DND-41 (cell line): ENCODE measurements around the gene SPINK14.

Experiments
- ATAC-seq: fragments of 200-7000 bp; cut with Tn5 transposase; 3 replicates; pipeline ENCODE4 v1.9.1; 2021; ENCODE audit warnings: low read depth; ENCODE audit not compliant: insufficient read depth
- DNase-seq: peaks from one replicate; pipeline ENCODE4 v3.0.0-alpha.2; 2020
- H2AFZ ChIP-seq: 2 replicates; pipeline ENCODE4 v1.6.0; 2012; ENCODE audit warnings: low read depth, low read length
- H3K27ac ChIP-seq: 2 replicates; pipeline ENCODE4 v1.5.1; 2012; ENCODE audit warnings: low read length, inconsistent platforms
- H3K27me3 ChIP-seq: fragments of 200-600 bp; sonication (generic); 2 replicates; pipeline ENCODE4 v1.6.0; 2012; ENCODE audit warnings: low read length, mild to moderate bottlenecking, inconsistent platforms; ENCODE audit not compliant: insufficient read depth, poor library complexity
- H3K36me3 ChIP-seq: 2 replicates; pipeline ENCODE4 v1.5.1; 2012; ENCODE audit warnings: low read length, inconsistent platforms; ENCODE audit not compliant: insufficient read depth
- H3K4me1 ChIP-seq: 2 replicates; pipeline ENCODE4 v1.5.1; 2012; ENCODE audit warnings: mild to moderate bottlenecking, low read length; ENCODE audit not compliant: insufficient read depth
- H3K4me2 ChIP-seq: 2 replicates; pipeline ENCODE4 v1.6.0; 2012; ENCODE audit warnings: mild to moderate bottlenecking, moderate library complexity, low read length, inconsistent platforms; ENCODE audit not compliant: insufficient read depth
- H3K4me3 ChIP-seq, 2 experiments: fragments of 200-600 bp in 1 of 2; shearing (Covaris generic) in 1 of 2; 2 replicates each; pipeline ENCODE4 v1.5.1; 2012 to 2016; ENCODE audit warnings: inconsistent platforms in 2 of 2, low read length in 2 of 2, mild to moderate bottlenecking in 2 of 2, low read depth in 1 of 2, moderate library complexity in 1 of 2
- H3K79me2 ChIP-seq: 2 replicates; pipeline ENCODE4 v1.6.0; 2012; ENCODE audit warnings: low read length, inconsistent platforms; ENCODE audit not compliant: insufficient read depth
- H3K9ac ChIP-seq: 2 replicates; pipeline ENCODE4 v1.6.0; 2012; ENCODE audit warnings: low read depth, mild to moderate bottlenecking, inconsistent platforms, low read length, moderate library complexity
- H3K9me3 ChIP-seq: 2 replicates; pipeline ENCODE4 v1.5.1; 2012; ENCODE audit warnings: low read length, moderate library complexity, mild to moderate bottlenecking, inconsistent platforms; ENCODE audit not compliant: insufficient read depth, severe bottlenecking
- H4K20me1 ChIP-seq: 2 replicates; pipeline ENCODE4 v1.6.0; 2012; ENCODE audit warnings: low read length; ENCODE audit not compliant: insufficient read depth
- EZH2 ChIP-seq: IDR thresholded peaks from 3 replicates; pipeline ENCODE4 v1.6.1; 2012; ENCODE audit warnings: borderline replicate concordance, low read depth, mild to moderate bottlenecking, moderate library complexity, low read length, inconsistent platforms; ENCODE audit not compliant: severe bottlenecking
- TF ChIP-seq, protein P1 (sequence below): IDR thresholded peaks from 2 replicates; pipeline ENCODE4 v1.5.1; 2012; ENCODE audit warnings: borderline replicate concordance, low read length, moderate library complexity, mild to moderate bottlenecking; ENCODE audit not compliant: poor library complexity, severe bottlenecking; ENCODE audit errors: extremely low read depth

SPINK14 gene

DNA sequence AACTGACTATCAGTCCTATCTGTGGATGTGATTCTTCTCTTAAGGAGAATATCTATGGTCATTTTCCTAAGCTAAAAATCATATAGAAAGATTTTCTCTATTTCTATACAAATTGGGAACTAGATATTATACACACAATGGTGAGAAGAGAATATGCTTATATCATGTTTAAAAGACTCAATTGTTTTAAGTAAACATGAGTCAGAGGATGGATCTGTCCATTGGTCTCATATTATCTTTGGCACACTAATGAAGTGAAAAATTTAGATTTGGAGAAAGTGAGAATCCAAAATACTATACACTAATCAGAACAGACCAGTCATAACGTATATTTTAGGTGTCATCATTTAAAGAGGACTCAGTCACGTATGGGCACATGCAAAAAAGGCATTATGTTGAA lies 16.5 kb upstream of the SPINK14 start:
- Histone ChIP-seq H3K9me3 (no peaks in the 10 kb centered on the region), H3K27ac (no peak overlapping the region), H3K4me2 (no peak overlapping the region), H3K27me3 (peaks cover 3% of the 10 kb centered on the region), H3K36me3 (no peaks in the 10 kb centered on the region), H3K4me1 (no peaks in the 10 kb centered on the region), H3K79me2 (no peaks in the 10 kb centered on the region), H4K20me1 (no peaks in the 10 kb centered on the region), H3K4me3 (no peak overlapping the region), H2AFZ (no peak overlapping the region), H3K9ac (no peak overlapping the region)
- TF ChIP-seq, protein P1, sequence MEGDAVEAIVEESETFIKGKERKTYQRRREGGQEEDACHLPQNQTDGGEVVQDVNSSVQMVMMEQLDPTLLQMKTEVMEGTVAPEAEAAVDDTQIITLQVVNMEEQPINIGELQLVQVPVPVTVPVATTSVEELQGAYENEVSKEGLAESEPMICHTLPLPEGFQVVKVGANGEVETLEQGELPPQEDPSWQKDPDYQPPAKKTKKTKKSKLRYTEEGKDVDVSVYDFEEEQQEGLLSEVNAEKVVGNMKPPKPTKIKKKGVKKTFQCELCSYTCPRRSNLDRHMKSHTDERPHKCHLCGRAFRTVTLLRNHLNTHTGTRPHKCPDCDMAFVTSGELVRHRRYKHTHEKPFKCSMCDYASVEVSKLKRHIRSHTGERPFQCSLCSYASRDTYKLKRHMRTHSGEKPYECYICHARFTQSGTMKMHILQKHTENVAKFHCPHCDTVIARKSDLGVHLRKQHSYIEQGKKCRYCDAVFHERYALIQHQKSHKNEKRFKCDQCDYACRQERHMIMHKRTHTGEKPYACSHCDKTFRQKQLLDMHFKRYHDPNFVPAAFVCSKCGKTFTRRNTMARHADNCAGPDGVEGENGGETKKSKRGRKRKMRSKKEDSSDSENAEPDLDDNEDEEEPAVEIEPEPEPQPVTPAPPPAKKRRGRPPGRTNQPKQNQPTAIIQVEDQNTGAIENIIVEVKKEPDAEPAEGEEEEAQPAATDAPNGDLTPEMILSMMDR: no peak
- no peak for TF ChIP-seq EZH2
- ATAC-seq (no peak), DNase-seq (no peak)

DNA sequence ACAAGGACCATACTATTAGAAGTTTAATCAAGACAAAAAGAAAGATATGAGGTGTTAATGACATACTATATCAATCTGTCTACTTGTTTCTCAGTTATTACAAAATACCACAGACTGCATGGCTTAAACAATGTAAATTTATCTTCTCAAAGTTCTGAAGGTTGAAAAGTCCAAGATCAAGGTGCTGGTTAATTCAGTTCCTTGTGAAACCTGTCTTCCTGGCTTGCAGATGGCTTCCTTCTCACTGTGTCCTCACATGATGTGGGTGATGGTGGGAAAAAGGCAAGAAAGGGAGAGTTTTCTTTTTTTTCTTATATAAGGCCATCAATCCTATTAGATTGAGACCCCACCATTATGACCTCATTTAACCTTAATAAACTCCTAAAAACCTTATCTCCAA lies 15.6 kb upstream of the SPINK14 start:
- no peaks in the 10 kb centered on the region for H3K36me3 ChIP-seq

GRCh38 chr5:148156609-148157008 lies 11.7 kb upstream of the SPINK14 start:
- Histone ChIP-seq H3K9ac (no peak overlapping the region), H3K9me3 (no peaks in the 10 kb centered on the region), H3K36me3 (no peaks in the 10 kb centered on the region), H3K79me2 (no peaks in the 10 kb centered on the region), H3K4me2 (no peak overlapping the region), H3K4me1 (no peaks in the 10 kb centered on the region), H2AFZ (no peak overlapping the region), H3K27ac (no peak overlapping the region), H4K20me1 (no peaks in the 10 kb centered on the region), H3K27me3 (no peaks in the 10 kb centered on the region), H3K4me3 (no peak overlapping the region)
- no peak for ATAC-seq
- no peak for DNase-seq
- TF ChIP-seq, protein P1: no peak
- no peak for TF ChIP-seq EZH2

More for the DNA sequence above, 15.6 kb upstream of the SPINK14 start:
- DNase-seq (no peak), ATAC-seq (no peak)
- Histone ChIP-seq H3K79me2 (no peaks in the 10 kb centered on the region), H4K20me1 (no peaks in the 10 kb centered on the region), H3K27me3 (no peaks in the 10 kb centered on the region), H2AFZ (no peak overlapping the region), H3K4me1 (no peaks in the 10 kb centered on the region), H3K9me3 (no peaks in the 10 kb centered on the region), H3K27ac (no peak overlapping the region), H3K9ac (no peak overlapping the region), H3K4me3 (no peak overlapping the region), H3K4me2 (no peak overlapping the region)
- no peak for TF ChIP-seq EZH2
- TF ChIP-seq, protein P1: no peak

GRCh38 chr5:148162038-148162437 lies 6.3 kb upstream of the SPINK14 start:
- Histone ChIP-seq H3K4me2 (no peak overlapping the region), H4K20me1 (no peaks in the 10 kb centered on the region), H3K9ac (no peak overlapping the region), H3K27me3 (no peaks in the 10 kb centered on the region), H2AFZ (no peak overlapping the region), H3K27ac (no peak overlapping the region), H3K4me3 (no peak overlapping the region), H3K79me2 (no peaks in the 10 kb centered on the region), H3K9me3 (no peaks in the 10 kb centered on the region), H3K36me3 (no peaks in the 10 kb centered on the region), H3K4me1 (no peaks in the 10 kb centered on the region)
- TF ChIP-seq, protein P1: no peak
- no peak for ATAC-seq
- DNase-seq: no peak
